Fibroblast of lung (primary cell): ENCODE results near the gene TXK.

Source experiments
- EZH2 ChIP-seq: IDR thresholded peaks from 2 replicates; pipeline ENCODE4 v1.5.1; 2012; ENCODE audit warnings: low read length, control low read depth, mild to moderate bottlenecking; ENCODE audit errors: missing control alignments
- TF ChIP-seq, protein P1 (sequence below), 2 donors: IDR thresholded peaks in 1 of 2; conservative IDR thresholded peaks in 1 of 2; 1 replicate in 1 of 2; 2 replicates in 1 of 2; pipeline ENCODE4 v1.5.1; 2011 to 2012; ENCODE audit warnings: low read length in 2 of 2, control low read depth in 1 of 2, inconsistent platforms in 1 of 2, low read depth in 1 of 2, mild to moderate bottlenecking in 1 of 2

- TF ChIP-seq, protein P1, sequence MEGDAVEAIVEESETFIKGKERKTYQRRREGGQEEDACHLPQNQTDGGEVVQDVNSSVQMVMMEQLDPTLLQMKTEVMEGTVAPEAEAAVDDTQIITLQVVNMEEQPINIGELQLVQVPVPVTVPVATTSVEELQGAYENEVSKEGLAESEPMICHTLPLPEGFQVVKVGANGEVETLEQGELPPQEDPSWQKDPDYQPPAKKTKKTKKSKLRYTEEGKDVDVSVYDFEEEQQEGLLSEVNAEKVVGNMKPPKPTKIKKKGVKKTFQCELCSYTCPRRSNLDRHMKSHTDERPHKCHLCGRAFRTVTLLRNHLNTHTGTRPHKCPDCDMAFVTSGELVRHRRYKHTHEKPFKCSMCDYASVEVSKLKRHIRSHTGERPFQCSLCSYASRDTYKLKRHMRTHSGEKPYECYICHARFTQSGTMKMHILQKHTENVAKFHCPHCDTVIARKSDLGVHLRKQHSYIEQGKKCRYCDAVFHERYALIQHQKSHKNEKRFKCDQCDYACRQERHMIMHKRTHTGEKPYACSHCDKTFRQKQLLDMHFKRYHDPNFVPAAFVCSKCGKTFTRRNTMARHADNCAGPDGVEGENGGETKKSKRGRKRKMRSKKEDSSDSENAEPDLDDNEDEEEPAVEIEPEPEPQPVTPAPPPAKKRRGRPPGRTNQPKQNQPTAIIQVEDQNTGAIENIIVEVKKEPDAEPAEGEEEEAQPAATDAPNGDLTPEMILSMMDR (conservative IDR thresholded peaks at IDR 0.05 in 1 of 2, IDR thresholded peaks at IDR 0.05 in 1 of 2; ENCODE audit: low read depth in 1 of 2, low read length in 2 of 2), result no peak
- TF ChIP-seq EZH2, result no peak
Observed at GRCh38 chr4:48118081-48118480, 16.0 kb downstream of the TXK start.
